Measurements from ENCODE around the gene PTPN1. TPM values are rescaled to one million over a fixed set of nuclear protein-coding genes. Genes with fewer than 3 reads are reported as not detected.
"Not testable (repeated sequence)": the region's sequence is repeated elsewhere in the genome, so short reads cannot be mapped to it uniquely, and the experiment has no call there.

The PTPN1 gene
- total RNA-seq, 1 experiment from 2014 or later = 65.2 TPM

GRCh38 chr20:50565871-50566270, 55.7 kb downstream of the PTPN1 start:
- no peak overlapping the region for H3K27ac Mint-ChIP-seq (ENCODE audit: unreplicated experiment)
- no peak overlapping the region for H3K4me3 Mint-ChIP-seq (ENCODE audit: unreplicated experiment)
- no peak for TF ChIP-seq CTCF (IDR thresholded peaks at IDR 0.05; ENCODE audit: insufficient read depth in 1 of 2, low read depth in 1 of 2, low read length in 1 of 2, severe bottlenecking in 1 of 2, unreplicated experiment in 1 of 2)
- no peaks in the 10 kb centered on the region for H3K9me3 Mint-ChIP-seq (ENCODE audit: unreplicated experiment)
- H3K36me3 Mint-ChIP-seq (ENCODE audit: insufficient read depth, unreplicated experiment) = peaks cover 38% of the 10 kb centered on the region
- ChIA-PET CTCF (no interaction called here), POLR2A (no interaction called here)
- peaks cover 34% of the 10 kb centered on the region for H3K4me1 ChIP-seq
- H3K27me3 ChIP-seq (replicated peaks; ENCODE audit: control insufficient read depth, insufficient read depth, low read length) = no peaks in the 10 kb centered on the region
- intact Hi-C loops (cut with micrococcal nuclease; ENCODE audit: unreplicated experiment) = no loop called here
- BruUV-seq (replicated peaks) = no TSS peak
- H3K4me3 ChIP-seq (ENCODE audit: low read depth, low read length) = no peak overlapping the region
- no peaks in the 10 kb centered on the region for H3K9me3 ChIP-seq
- H3K36me3 ChIP-seq (ENCODE audit: control insufficient read depth, insufficient read depth, low read length) = peaks cover 7% of the 10 kb centered on the region
- peaks cover 11% of the 10 kb centered on the region for H3K4me1 Mint-ChIP-seq (ENCODE audit: low read depth, unreplicated experiment)
- no peak for DNase-seq
- no peaks in the 10 kb centered on the region for H3K27me3 Mint-ChIP-seq (ENCODE audit: insufficient read depth, unreplicated experiment)

GRCh38 chr20:50567860-50568548, 57.8 kb downstream of the PTPN1 start:
- Mint-ChIP-seq H3K4me1 (ENCODE audit: low read depth, unreplicated experiment) (peaks cover 7% of the 10 kb centered on the region), H3K36me3 (ENCODE audit: insufficient read depth, unreplicated experiment) (peaks cover 44% of the 10 kb centered on the region), H3K4me3 (ENCODE audit: unreplicated experiment) (no peak overlapping the region), H3K27me3 (ENCODE audit: insufficient read depth, unreplicated experiment) (no peaks in the 10 kb centered on the region), H3K9me3 (ENCODE audit: unreplicated experiment) (no peaks in the 10 kb centered on the region), H3K27ac (ENCODE audit: unreplicated experiment) (no peak overlapping the region)
- no peak for TF ChIP-seq CTCF (IDR thresholded peaks at IDR 0.05; ENCODE audit: insufficient read depth in 1 of 2, low read depth in 1 of 2, low read length in 1 of 2, severe bottlenecking in 1 of 2, unreplicated experiment in 1 of 2)
- DNase-seq = no peak
- Histone ChIP-seq H3K4me3 (ENCODE audit: low read depth, low read length) (no peak overlapping the region), H3K27me3 (replicated peaks; ENCODE audit: control insufficient read depth, insufficient read depth, low read length) (no peaks in the 10 kb centered on the region), H3K9me3 (no peaks in the 10 kb centered on the region), H3K4me1 (peaks cover 18% of the 10 kb centered on the region; the same call in 1 of the 2 replicates), H3K36me3 (ENCODE audit: control insufficient read depth, insufficient read depth, low read length) (peaks cover 6% of the 10 kb centered on the region)
- ChIA-PET CTCF (interaction anchor here (0.6 kb wide), 2 partner anchors 225 to 491 kb away, joined by 3 to 5 read pairs; no protein-coding TSS in a partner anchor), POLR2A (no interaction called here)
- BruUV-seq (replicated peaks) = no TSS peak
- intact Hi-C loops (cut with micrococcal nuclease; ENCODE audit: unreplicated experiment) = no loop called here

GRCh38 chr20:50568549-50568942, 58.4 kb downstream of the PTPN1 start:
- CTCF ChIA-PET = interaction anchor here (0.6 kb wide), 2 partner anchors 225 to 492 kb away, joined by 3 to 5 read pairs; no protein-coding TSS in a partner anchor
- no TSS peak for BruUV-seq (replicated peaks)

GRCh38 chr20:50569487-50569863, 59.3 kb downstream of the PTPN1 start:
- DNase-seq; H3K4me3 Mint-ChIP-seq (ENCODE audit: unreplicated experiment); H3K27me3 Mint-ChIP-seq (ENCODE audit: insufficient read depth, unreplicated experiment); H3K4me3 ChIP-seq (ENCODE audit: low read depth, low read length); BruUV-seq (replicated peaks); H3K27me3 ChIP-seq (replicated peaks; ENCODE audit: control insufficient read depth, insufficient read depth, low read length); H3K9me3 ChIP-seq; H3K4me1 Mint-ChIP-seq (ENCODE audit: low read depth, unreplicated experiment); H3K9me3 Mint-ChIP-seq (ENCODE audit: unreplicated experiment); intact Hi-C loops (cut with micrococcal nuclease; ENCODE audit: unreplicated experiment); H3K36me3 ChIP-seq (ENCODE audit: control insufficient read depth, insufficient read depth, low read length); H3K4me1 ChIP-seq; POLR2A ChIA-PET: not testable (repeated sequence)
- Mint-ChIP-seq H3K27ac (ENCODE audit: unreplicated experiment) (peak overlapping the region; percentile 13), H3K36me3 (ENCODE audit: insufficient read depth, unreplicated experiment) (peaks cover 42% of the 10 kb centered on the region)
- CTCF ChIA-PET = interaction anchor here (1.4 kb wide), 1 partner anchor 10 kb away, joined by 3 read pairs; no protein-coding TSS in a partner anchor

More at GRCh38 chr20:50568549-50568942, 58.4 kb downstream of the PTPN1 start:
- Mint-ChIP-seq H3K36me3 (ENCODE audit: insufficient read depth, unreplicated experiment) (peaks cover 42% of the 10 kb centered on the region), H3K9me3 (ENCODE audit: unreplicated experiment) (no peaks in the 10 kb centered on the region), H3K27me3 (ENCODE audit: insufficient read depth, unreplicated experiment) (no peaks in the 10 kb centered on the region), H3K4me3 (ENCODE audit: unreplicated experiment) (no peak overlapping the region), H3K27ac (ENCODE audit: unreplicated experiment) (no peak overlapping the region), H3K4me1 (ENCODE audit: low read depth, unreplicated experiment) (peaks cover 7% of the 10 kb centered on the region)
- POLR2A ChIA-PET = no interaction called here
- no peak for DNase-seq
- Histone ChIP-seq H3K4me3 (ENCODE audit: low read depth, low read length) (no peak overlapping the region), H3K36me3 (ENCODE audit: control insufficient read depth, insufficient read depth, low read length) (peaks cover 6% of the 10 kb centered on the region), H3K27me3 (replicated peaks; ENCODE audit: control insufficient read depth, insufficient read depth, low read length) (no peaks in the 10 kb centered on the region), H3K4me1 (peaks cover 13% of the 10 kb centered on the region; the same call in 1 of the 2 replicates), H3K9me3 (no peaks in the 10 kb centered on the region)
- no peak for TF ChIP-seq CTCF (IDR thresholded peaks at IDR 0.05; ENCODE audit: insufficient read depth in 1 of 2, low read depth in 1 of 2, low read length in 1 of 2, severe bottlenecking in 1 of 2, unreplicated experiment in 1 of 2)
- intact Hi-C loops (cut with micrococcal nuclease; ENCODE audit: unreplicated experiment) = no loop called here

Data from Caco-2 (cell line).